ENCODE results near the gene LARGE2. TPM values are rescaled to one million over a fixed set of nuclear protein-coding genes. Genes with fewer than 3 reads are reported as not detected.

The LARGE2 gene
- total RNA-seq, 2 experiments from 2014 or later = 2.7 to 3.5 TPM

- no peak for ATAC-seq (ENCODE audit: poor library complexity)
- no peak for DNase-seq
- no peak overlapping the region for H3K27ac ChIP-seq (ENCODE audit: low read depth in 1 of 2, low read length in 2 of 2)
- peaks cover 53% of the 10 kb centered on the region for H3K27me3 Mint-ChIP-seq
- H3K9me3 Mint-ChIP-seq = no peaks in the 10 kb centered on the region
- no peaks in the 10 kb centered on the region for H3K4me1 ChIP-seq (ENCODE audit: insufficient read depth, low read length)
- H3K36me3 ChIP-seq (ENCODE audit: insufficient read depth, low read length) = no peaks in the 10 kb centered on the region
- H3K9me3 ChIP-seq (ENCODE audit: control insufficient read depth in 1 of 2, insufficient read depth in 1 of 2, low read length in 2 of 2) = peaks cover 0 to 6% of the 10 kb centered on the region in 2 experiments
- H3K4me3 Mint-ChIP-seq = no peak overlapping the region
- H3K27ac Mint-ChIP-seq = no peak overlapping the region
- intact Hi-C loops (cut with DNase I, micrococcal nuclease) = no loop called here
- ChIA-PET POLR2A (interaction anchor here (0.7 kb wide), 1 partner anchor 46 kb away, joined by 3 read pairs; the partner anchor contains the start of gene CRY2), CTCF (no interaction called here)
- H3K36me3 Mint-ChIP-seq (ENCODE audit: low read depth) = no peaks in the 10 kb centered on the region
- no peaks in the 10 kb centered on the region for H3K4me1 Mint-ChIP-seq (ENCODE audit: low read depth)
- H3K4me3 ChIP-seq (ENCODE audit: low read length) = no peak overlapping the region
- H3K27me3 ChIP-seq (ENCODE audit: control insufficient read depth in 1 of 2, insufficient read depth in 2 of 2, low read length in 2 of 2) = peaks cover 24 to 37% of the 10 kb centered on the region in 2 experiments
- TF ChIP-seq CTCF (IDR thresholded peaks at IDR 0.05) = no peak
These were observed 29.6 kb upstream of the LARGE2 start for GRCh38 chr11:45892856-45893255.

DNA sequence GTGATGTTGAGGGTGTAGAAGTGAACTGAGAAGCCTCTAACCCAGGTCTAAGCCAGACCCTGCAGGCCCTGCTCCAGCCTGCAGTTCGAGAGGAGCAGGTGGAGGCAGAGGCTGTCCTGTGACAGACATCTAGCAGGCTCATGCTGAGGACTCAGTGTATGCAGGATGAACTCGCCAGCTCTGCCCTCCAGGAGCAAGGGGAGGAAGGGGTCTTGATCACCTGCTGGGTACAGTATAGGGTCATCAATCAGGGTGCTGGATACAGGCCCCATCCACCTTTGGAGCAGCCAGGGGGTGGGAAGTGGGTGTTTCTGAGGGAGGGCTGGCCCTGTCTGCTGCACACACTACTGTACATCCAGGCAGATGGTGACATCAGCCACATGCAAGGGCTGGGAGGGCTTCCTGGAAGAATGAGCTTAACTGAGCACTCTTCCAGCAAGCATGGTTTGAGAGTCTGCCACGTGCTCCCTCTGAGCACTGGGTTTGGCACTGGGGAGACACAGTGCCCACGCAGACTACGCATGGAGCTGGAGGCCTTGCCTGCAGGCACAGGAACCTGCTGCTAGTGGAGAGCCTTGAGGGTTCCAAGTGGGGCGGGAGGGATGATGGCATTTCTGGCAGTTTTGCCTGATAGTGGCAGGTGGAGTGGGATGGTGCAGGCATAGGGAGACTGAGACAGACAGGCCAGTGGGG lies 27.8 kb upstream of the LARGE2 start:
- H3K9me3 Mint-ChIP-seq = no peaks in the 10 kb centered on the region
- intact Hi-C loops (cut with DNase I, micrococcal nuclease) = no loop called here
- H3K36me3 ChIP-seq (ENCODE audit: insufficient read depth, low read length) = no peaks in the 10 kb centered on the region
- H3K36me3 Mint-ChIP-seq (ENCODE audit: low read depth) = no peaks in the 10 kb centered on the region
- H3K4me1 ChIP-seq (ENCODE audit: insufficient read depth, low read length) = peaks cover 9% of the 10 kb centered on the region
- POLR2A ChIA-PET = no interaction called here
- H3K4me3 Mint-ChIP-seq = no peak overlapping the region
- peaks cover 40 to 55% of the 10 kb centered on the region in 2 experiments for H3K27me3 ChIP-seq (ENCODE audit: control insufficient read depth in 1 of 2, insufficient read depth in 2 of 2, low read length in 2 of 2)
- DNase-seq (no peak), ATAC-seq (ENCODE audit: poor library complexity) (no peak)
- peaks cover 9% of the 10 kb centered on the region for H3K4me1 Mint-ChIP-seq (ENCODE audit: low read depth)
- no peak for TF ChIP-seq CTCF (IDR thresholded peaks at IDR 0.05)
- no peak overlapping the region for H3K4me3 ChIP-seq (ENCODE audit: low read length)
- H3K9me3 ChIP-seq (ENCODE audit: control insufficient read depth in 1 of 2, insufficient read depth in 1 of 2, low read length in 2 of 2) = peaks cover 0 to 6% of the 10 kb centered on the region in 2 experiments
- no peak overlapping the region for H3K27ac Mint-ChIP-seq
- CTCF ChIA-PET = no interaction called here
- H3K27ac ChIP-seq (ENCODE audit: low read depth in 1 of 2, low read length in 2 of 2) = no peak overlapping the region
- peaks cover 70% of the 10 kb centered on the region for H3K27me3 Mint-ChIP-seq

- TF ChIP-seq CTCF (IDR thresholded peaks at IDR 0.05) = no peak
- Mint-ChIP-seq H3K27ac (no peak overlapping the region), H3K9me3 (no peaks in the 10 kb centered on the region), H3K4me3 (no peak overlapping the region), H3K36me3 (ENCODE audit: low read depth) (no peaks in the 10 kb centered on the region), H3K4me1 (ENCODE audit: low read depth) (peaks cover 12% of the 10 kb centered on the region), H3K27me3 (peaks cover 66% of the 10 kb centered on the region)
- Histone ChIP-seq H3K4me1 (ENCODE audit: insufficient read depth, low read length) (peaks cover 15% of the 10 kb centered on the region), H3K27ac (ENCODE audit: low read depth in 1 of 2, low read length in 2 of 2) (no peak overlapping the region), H3K9me3 (ENCODE audit: control insufficient read depth in 1 of 2, insufficient read depth in 1 of 2, low read length in 2 of 2) (peaks cover 0 to 12% of the 10 kb centered on the region in 2 experiments), H3K4me3 (ENCODE audit: low read length) (no peak overlapping the region), H3K27me3 (ENCODE audit: control insufficient read depth in 1 of 2, insufficient read depth in 2 of 2, low read length in 2 of 2) (peaks cover 44 to 62% of the 10 kb centered on the region in 2 experiments), H3K36me3 (ENCODE audit: insufficient read depth, low read length) (no peaks in the 10 kb centered on the region)
- intact Hi-C loops (cut with DNase I, micrococcal nuclease) = no loop called here
- ATAC-seq (ENCODE audit: poor library complexity) = no peak
- POLR2A ChIA-PET = no interaction called here
- DNase-seq = no peak
- CTCF ChIA-PET = interaction anchor here (1.1 kb wide), 1 partner anchor 54 kb away, joined by 3 read pairs; no protein-coding TSS in a partner anchor
These were observed 26.8 kb upstream of the LARGE2 start for GRCh38 chr11:45895553-45896259.

Measured in CD4-positive, alpha-beta T cell (primary cell).